IMR-90 (cell line): ENCODE data around the gene GTPBP3. TPM values are rescaled to one million over a fixed set of nuclear protein-coding genes. Genes with fewer than 3 reads are reported as not detected.

Source experiments
- ATAC-seq: fragments of 200-7000 bp; cut with Tn5 transposase; 2 replicates; pipeline ENCODE4 v1.9.1; 2020; ENCODE audit warnings: low read depth, mild to moderate bottlenecking, moderate library complexity
- BruUV-seq: library from RNA; stranded (reverse); fragments of 400-500 nt; replicated peaks from 2 replicates; lab custom pipeline; 2021; lab: Mats Ljungman, UMichigan
- CTCF ChIA-PET: fragments of 300-600 bp; formaldehyde crosslinking; extraction: SDS; loops from one replicate; lab custom pipeline; 2021; ENCODE audit warnings: antibody characterized with exemption; lab: Yijun Ruan, JAX
- POLR2A ChIA-PET: fragments of 300-600 bp; sonication (Branson Sonifier 250); formaldehyde crosslinking; loops from one replicate; lab custom pipeline; 2022; ENCODE audit warnings: antibody characterized with exemption; ENCODE audit not compliant: unreplicated experiment; lab: Charles Lee
- DNase-seq: peaks from one replicate; pipeline ENCODE4 v3.0.0; 2013
- H2AFZ ChIP-seq: replicated peaks from 2 replicates; pipeline ENCODE3; 2013; ENCODE audit warnings: low read length, mild to moderate bottlenecking; ENCODE audit not compliant: poor library complexity
- H2AK5ac ChIP-seq: 2 replicates; pipeline ENCODE4 v1.6.1; 2013; ENCODE audit warnings: low read depth, low read length, inconsistent platforms
- H2AK9ac ChIP-seq: replicated peaks from 2 replicates; pipeline ENCODE3; 2013; ENCODE audit warnings: mild to moderate bottlenecking, low read depth, low read length, moderate library complexity; ENCODE audit not compliant: poor library complexity
- H2BK120ac ChIP-seq: 2 replicates; pipeline ENCODE4 v1.6.1; 2013; ENCODE audit warnings: low read depth, low read length, inconsistent platforms
- H2BK15ac ChIP-seq: 3 replicates; pipeline ENCODE4 v1.6.1; 2013; ENCODE audit warnings: low read depth, low read length, inconsistent platforms
- H2BK20ac ChIP-seq: 2 replicates; pipeline ENCODE4 v1.6.1; 2013; ENCODE audit warnings: low read depth, mild to moderate bottlenecking, inconsistent platforms, low read length, moderate library complexity
- H2BK5ac ChIP-seq: 2 replicates; pipeline ENCODE4 v1.6.1; 2013; ENCODE audit warnings: mild to moderate bottlenecking, low read depth, low read length, inconsistent platforms; ENCODE audit not compliant: poor library complexity, severe bottlenecking
- H3K14ac ChIP-seq: replicated peaks from 2 replicates; pipeline ENCODE4 v1.6.1; 2013; ENCODE audit warnings: low read depth, low read length, inconsistent platforms
- H3K18ac ChIP-seq: 2 replicates; pipeline ENCODE4 v1.6.1; 2013; ENCODE audit warnings: low read depth, low read length, control low read depth
- H3K23ac ChIP-seq: 2 replicates; pipeline ENCODE4 v1.6.1; 2013; ENCODE audit warnings: low read depth, low read length, inconsistent platforms
- H3K27ac ChIP-seq: 2 replicates; pipeline ENCODE4 v1.5.1; 2013; ENCODE audit warnings: mild to moderate bottlenecking, control low read depth, low read length; ENCODE audit not compliant: insufficient read depth
- H3K27me3 ChIP-seq: 2 replicates; pipeline ENCODE4 v1.6.1; 2013; ENCODE audit warnings: low read length; ENCODE audit not compliant: control insufficient read depth, insufficient read depth
- H3K36me3 ChIP-seq: 2 replicates; pipeline ENCODE4 v1.6.1; 2013; ENCODE audit warnings: low read length, mixed read lengths; ENCODE audit not compliant: control insufficient read depth, insufficient read depth
- H3K4ac ChIP-seq: 2 replicates; pipeline ENCODE4 v1.6.1; 2013; ENCODE audit warnings: low read depth, low read length, inconsistent platforms
- H3K4me1 ChIP-seq: 2 replicates; pipeline ENCODE4 v1.6.1; 2013; ENCODE audit warnings: low read length, mixed read lengths; ENCODE audit not compliant: control insufficient read depth, insufficient read depth
- H3K4me2 ChIP-seq: 2 replicates; pipeline ENCODE4 v1.6.1; 2013; ENCODE audit warnings: low read depth, mild to moderate bottlenecking, control low read depth, low read length, moderate library complexity
- H3K4me3 ChIP-seq: 2 replicates; pipeline ENCODE4 v1.5.1; 2013; ENCODE audit warnings: low read depth, mild to moderate bottlenecking, control low read depth, low read length, moderate library complexity; ENCODE audit not compliant: insufficient read depth
- H3K56ac ChIP-seq: 2 replicates; pipeline ENCODE4 v1.6.1; 2013; ENCODE audit warnings: low read length, inconsistent platforms; ENCODE audit not compliant: insufficient read depth; ENCODE audit errors: extremely low read depth
- H3K79me1 ChIP-seq, 2 experiments: 2 replicates each; pipeline ENCODE4 v1.6.1; 2013; ENCODE audit warnings: low read length in 2 of 2, inconsistent platforms in 1 of 2, low read depth in 1 of 2
- H3K9ac ChIP-seq: 2 replicates; pipeline ENCODE4 v1.6.1; 2013; ENCODE audit warnings: low read depth, low read length, control low read depth
- H3K9me1 ChIP-seq: 2 replicates; pipeline ENCODE4 v1.6.1; 2013; ENCODE audit warnings: low read length, inconsistent platforms; ENCODE audit not compliant: insufficient read depth
- H3K9me3 ChIP-seq: 2 replicates; pipeline ENCODE4 v1.6.1; 2013; ENCODE audit warnings: low read length; ENCODE audit not compliant: control insufficient read depth, insufficient read depth
- H4K20me1 ChIP-seq: 2 replicates; pipeline ENCODE4 v1.6.1; 2013; ENCODE audit warnings: low read length, inconsistent platforms; ENCODE audit not compliant: insufficient read depth
- H4K5ac ChIP-seq: 2 replicates; pipeline ENCODE4 v1.6.1; 2013; ENCODE audit warnings: mild to moderate bottlenecking, low read depth, low read length, control low read depth
- H4K8ac ChIP-seq, 2 experiments: 2 replicates each; pipeline ENCODE4 v1.6.1; 2013; ENCODE audit warnings: low read depth in 2 of 2, low read length in 2 of 2, control low read depth in 1 of 2, inconsistent platforms in 1 of 2
- H4K91ac ChIP-seq: 2 replicates; pipeline ENCODE4 v1.6.1; 2013; ENCODE audit warnings: low read depth, low read length, inconsistent platforms; ENCODE audit not compliant: insufficient read depth
- CEBPB ChIP-seq: IDR thresholded peaks from 2 replicates; pipeline ENCODE4 v1.6.1; 2012; ENCODE audit warnings: low read depth, low read length, improper control_type of control experiment
- CHD1 ChIP-seq: IDR thresholded peaks from 2 replicates; pipeline ENCODE4 v1.6.1; 2012; ENCODE audit warnings: low read depth, low read length, improper control_type of control experiment
- CTCF ChIP-seq: conservative IDR thresholded peaks from 2 replicates; pipeline ENCODE4 v1.5.1; 2012; ENCODE audit warnings: mild to moderate bottlenecking, low read depth, low read length, improper control_type of control experiment
- ELK1 ChIP-seq: fragments of 150-350 bp; IDR thresholded peaks from 2 replicates; pipeline ENCODE4 v1.6.1; 2016; ENCODE audit warnings: low read depth, mild to moderate bottlenecking, low read length, moderate library complexity, borderline replicate concordance
- MAFK ChIP-seq: IDR thresholded peaks from 2 replicates; pipeline ENCODE4 v1.6.1; 2012; ENCODE audit warnings: low read depth, low read length, improper control_type of control experiment
- MAZ ChIP-seq: IDR thresholded peaks from 2 replicates; pipeline ENCODE4 v1.6.1; 2012; ENCODE audit warnings: low read depth, mild to moderate bottlenecking, low read length, improper control_type of control experiment, moderate library complexity, borderline replicate concordance
- MXI1 ChIP-seq: IDR thresholded peaks from 2 replicates; pipeline ENCODE4 v1.6.1; 2012; ENCODE audit warnings: low read depth, mild to moderate bottlenecking, low read length, moderate library complexity, borderline replicate concordance
- POLR2A ChIP-seq: IDR thresholded peaks from 2 replicates; pipeline ENCODE4 v1.6.1; 2012; ENCODE audit warnings: mild to moderate bottlenecking, low read depth, low read length
- RAD21 ChIP-seq: IDR thresholded peaks from 2 replicates; pipeline ENCODE4 v1.6.1; 2012; ENCODE audit warnings: low read length, improper control_type of control experiment
- RCOR1 ChIP-seq: IDR thresholded peaks from 2 replicates; pipeline ENCODE4 v1.6.1; 2012; ENCODE audit warnings: mild to moderate bottlenecking, low read length, improper control_type of control experiment; ENCODE audit not compliant: insufficient replicate concordance
- SMC3 ChIP-seq: fragments of 150-350 bp; IDR thresholded peaks from 2 replicates; pipeline ENCODE4 v1.6.1; 2016; ENCODE audit warnings: low read depth, mild to moderate bottlenecking, antibody characterized with exemption, low read length, moderate library complexity
- WGBS, 2 experiments: methylation state at CpG; one replicate each; pipeline versions ENCODE4 v1.1.5 to v1.1.7; 2013; ENCODE audit warnings: missing lambda C conversion rate in 2 of 2; ENCODE audit not compliant: insufficient read length in 1 of 2; ENCODE audit errors: extremely low coverage in 2 of 2; 5-methylcytosine and 5-hydroxymethylcytosine counted together
- dilution Hi-C: fragments of 300-500 bp; cut with HindIII; formaldehyde crosslinking; loops from one replicate; pipeline ENCODE4 v1.14.3; 2018; ENCODE audit warnings: low sequenced_read_pairs; ENCODE audit not compliant: unreplicated experiment
- in situ Hi-C: fragments of 300-500 bp; cut with MboI; formaldehyde crosslinking; loops from 3 replicates; pipeline ENCODE4 v1.14.3; 2019; ENCODE audit warnings: low sequenced_read_pairs, inconsistent platforms, mixed read lengths
- intact Hi-C: fragments of 100-400 bp; cut with micrococcal nuclease; formaldehyde crosslinking; loops from 2 replicates; pipeline ENCODE4 v1.10.0; 2022
- polyA plus RNA-seq, 3 experiments: library from polyadenylated mRNA; depleted of rRNA; stranded (reverse); fragments of >200 nt; gene quantifications; 2 replicates each; pipeline ENCODE4 v1.2.3, GENCODE V29; 2012; ENCODE audit warnings: low replicate concordance in 1 of 3
- total RNA-seq: library from RNA; depleted of rRNA; stranded (reverse); fragments of >200 nt; gene quantifications from 2 replicates; pipeline ENCODE4 v1.2.3, GENCODE V29; 2012
- TF ChIP-seq, protein P1 (sequence below): fragments of 150-350 bp; IDR thresholded peaks from 2 replicates; pipeline ENCODE4 v1.6.1; 2017; ENCODE audit warnings: mild to moderate bottlenecking, antibody characterized with exemption, low read length, low read depth

GTPBP3 gene
- total and polyA plus RNA-seq, 2 of the 4 experiments (the other 2 are of a cell fraction) = 4.3 to 15.1 TPM

GRCh38 chr19:17334414-17335409 is 2.6 kb upstream of the GTPBP3 start, which contains the start of gene ANO8 (continued):
- TF ChIP-seq ELK1 (no peak), MXI1 (peak; percentile 66; the same call in 1 of the 2 replicates)

DNA sequence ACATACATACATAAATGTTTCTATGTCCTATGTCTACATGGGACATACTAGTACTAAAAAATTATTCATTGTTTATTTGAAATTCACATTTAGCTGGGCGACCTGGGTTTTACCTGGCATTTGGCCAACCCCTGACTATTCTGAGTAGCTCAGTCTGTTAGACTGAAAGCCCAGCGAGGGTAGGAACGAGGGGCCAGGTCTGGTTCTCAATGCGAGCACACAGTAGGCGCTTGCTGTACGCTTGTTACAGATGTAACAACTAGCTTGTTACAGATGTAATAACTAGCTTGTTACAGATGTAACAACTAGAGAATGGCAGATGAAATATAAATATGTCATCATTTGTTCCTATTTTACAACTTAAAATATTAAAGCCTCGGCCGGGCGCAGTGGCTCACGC is 1.8 kb upstream of the GTPBP3 start:
- Histone ChIP-seq H3K9ac (no peak overlapping the region), H3K9me1 (peaks cover 5% of the 10 kb centered on the region), H3K9me3 (no peaks in the 10 kb centered on the region), H3K4me2 (no peak overlapping the region), H2BK5ac (no peak overlapping the region), H2AK5ac (0 out of 2 replicates have a peak overlapping the region, but pooled peaks have one; percentile 58), H4K20me1 (no peaks in the 10 kb centered on the region), H4K8ac (peak overlapping the region in 1 of 2 experiments; percentile 22; a peak in 1 of 4 replicates), H2AFZ (no peak overlapping the region), H3K4me1 (peaks cover 8% of the 10 kb centered on the region), H2BK20ac (no peak overlapping the region), H3K27ac (no peak overlapping the region), H3K36me3 (peaks cover 1% of the 10 kb centered on the region; the same call in 1 of the 2 replicates), H3K27me3 (no peaks in the 10 kb centered on the region), H2AK9ac (no peak overlapping the region), H3K18ac (no peak overlapping the region), H4K5ac (no peak overlapping the region), H3K14ac (no peak overlapping the region), H3K56ac (no peak overlapping the region), H3K23ac (no peak overlapping the region), H3K4me3 (no peak overlapping the region), H4K91ac (no peak overlapping the region), H3K4ac (no peak overlapping the region), H3K79me1 (peaks cover 7 to 44% of the 10 kb centered on the region in 2 experiments; a peak in 3 of 4 replicates), H2BK15ac (no peak overlapping the region), H2BK120ac (no peak overlapping the region)
- intact Hi-C loops = no loop called here
- dilution Hi-C loops = no loop called here
- POLR2A ChIA-PET = no interaction called here
- no peak for DNase-seq
- in situ Hi-C loops = no loop called here
- no TSS peak for BruUV-seq
- WGBS, 2 experiments = 92% methylated on average over 2 of the region's 10 CpGs; no CpG with 5 or more reads in 1 of the 2 experiments
- CTCF ChIA-PET = no interaction called here
- no peak for ATAC-seq
- TF ChIP-seq CHD1 (no peak), MAFK (no peak), POLR2A (no peak), CTCF (no peak), CEBPB (no peak), SMC3 (no peak), MAZ (no peak), RCOR1 (no peak), RAD21 (no peak)
- TF ChIP-seq, protein P1, sequence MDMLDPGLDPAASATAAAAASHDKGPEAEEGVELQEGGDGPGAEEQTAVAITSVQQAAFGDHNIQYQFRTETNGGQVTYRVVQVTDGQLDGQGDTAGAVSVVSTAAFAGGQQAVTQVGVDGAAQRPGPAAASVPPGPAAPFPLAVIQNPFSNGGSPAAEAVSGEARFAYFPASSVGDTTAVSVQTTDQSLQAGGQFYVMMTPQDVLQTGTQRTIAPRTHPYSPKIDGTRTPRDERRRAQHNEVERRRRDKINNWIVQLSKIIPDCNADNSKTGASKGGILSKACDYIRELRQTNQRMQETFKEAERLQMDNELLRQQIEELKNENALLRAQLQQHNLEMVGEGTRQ = no peak
